Non-pigmented ciliary epithelial cell (primary cell): ENCODE data around the gene CEP20.

Experiments used
- DNase-seq: peaks from one replicate; pipeline ENCODE4 v3.0.0-alpha.2; 2010; ENCODE audit warnings: low read depth

Gene CEP20

GRCh38 chr16:15897834-15898254 is 9.4 kb upstream of the CEP20 start:
- DNase-seq, result no peak

GRCh38 chr16:15897121-15897780 is 8.8 kb upstream of the CEP20 start:
- DNase-seq, result no peak

GRCh38 chr16:15894571-15895374 is 6.4 kb upstream of the CEP20 start:
- DNase-seq, result no peak

GRCh38 chr16:15891508-15891907 is 3.1 kb upstream of the CEP20 start:
- DNase-seq, result no peak

- DNase-seq, result no peak
These were observed 1.1 kb downstream of the CEP20 start for GRCh38 chr16:15887283-15887682.

- DNase-seq, result no peak
These were observed 2.3 kb downstream of the CEP20 start for GRCh38 chr16:15886078-15886477.

GRCh38 chr16:15885560-15886001 is 2.8 kb downstream of the CEP20 start:
- DNase-seq, result no peak

- DNase-seq, result no peak
These were observed 5.8 kb downstream of the CEP20 start for GRCh38 chr16:15882563-15882962.

GRCh38 chr16:15881794-15882379 is 6.5 kb downstream of the CEP20 start:
- no peak for DNase-seq

- DNase-seq, result no peak
These were observed 7.7 kb downstream of the CEP20 start for GRCh38 chr16:15880434-15881308.

GRCh38 chr16:15879255-15879811 is 9.1 kb downstream of the CEP20 start:
- peak; percentile 76 for DNase-seq

- DNase-seq, result no peak
These were observed 11.9 kb downstream of the CEP20 start for GRCh38 chr16:15876503-15876902.

- DNase-seq, result no peak
These were observed 13.6 kb downstream of the CEP20 start for GRCh38 chr16:15874745-15875314.

GRCh38 chr16:15873737-15874136 is 14.7 kb downstream of the CEP20 start:
- DNase-seq, result no peak

GRCh38 chr16:15873301-15873700 is 15.1 kb downstream of the CEP20 start:
- no peak for DNase-seq

GRCh38 chr16:15870011-15870410 is 18.4 kb downstream of the CEP20 start:
- DNase-seq, result no peak

GRCh38 chr16:15866451-15866850 is 22.0 kb downstream of the CEP20 start:
- no peak for DNase-seq

GRCh38 chr16:15865742-15866141 is 22.7 kb downstream of the CEP20 start:
- no peak for DNase-seq

- DNase-seq, result no peak
These were observed 23.5 kb downstream of the CEP20 start for GRCh38 chr16:15864939-15865338.

GRCh38 chr16:15861996-15862395 is 26.4 kb downstream of the CEP20 start:
- no peak for DNase-seq

GRCh38 chr16:15858921-15859668 is 29.3 kb downstream of the CEP20 start:
- DNase-seq, result no peak
